ENCODE results near the gene ARSA.

The ARSA gene

DNA sequence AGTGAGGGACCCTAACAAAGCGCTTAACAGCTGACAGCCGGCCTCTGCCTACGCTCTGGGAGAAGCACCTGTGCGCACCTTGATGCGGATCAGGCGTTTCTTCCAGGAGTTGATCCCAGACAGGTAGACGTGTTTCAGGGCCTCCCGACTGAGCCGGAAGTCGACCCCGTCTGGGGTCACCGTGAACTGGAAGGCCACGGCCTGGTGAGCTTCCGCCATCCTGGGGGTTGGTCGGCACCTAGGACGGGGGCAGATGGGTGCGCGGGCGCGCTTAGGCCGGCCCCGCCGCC, 50.3 kb downstream of the ARSA start:
- H3K4me1 ChIP-seq: peaks cover 12 to 48% (median 27%) of the 10 kb centered on the region in 10 experiments
- no peaks in the 10 kb centered on the region for H3K27me3 ChIP-seq
- peaks cover 0 to 29% (median 3%) of the 10 kb centered on the region in 11 experiments; a peak in 9 of 22 replicates for H4K20me1 ChIP-seq
- H3K4me3 ChIP-seq: no peak overlapping the region
- H3K4me2 ChIP-seq: peak overlapping the region in 3 of 11 experiments; percentile 42 to 53 (median 51); a peak in 4 of 22 replicates
- no peak overlapping the region for H3K9ac ChIP-seq
- 0 out of 22 replicates have a peak overlapping the region, but pooled peaks of 1 of the 11 experiments have one; percentile 5 for H3K27ac ChIP-seq
- peaks cover 38 to 83% (median 68%) of the 10 kb centered on the region in 11 experiments for H3K36me3 ChIP-seq
- no peak for TF ChIP-seq Cebpa-rat (IDR thresholded peaks at IDR 0.05)
- no peaks in the 10 kb centered on the region for H3K9me3 ChIP-seq (replicated peaks in 1 of 11)

DNA sequence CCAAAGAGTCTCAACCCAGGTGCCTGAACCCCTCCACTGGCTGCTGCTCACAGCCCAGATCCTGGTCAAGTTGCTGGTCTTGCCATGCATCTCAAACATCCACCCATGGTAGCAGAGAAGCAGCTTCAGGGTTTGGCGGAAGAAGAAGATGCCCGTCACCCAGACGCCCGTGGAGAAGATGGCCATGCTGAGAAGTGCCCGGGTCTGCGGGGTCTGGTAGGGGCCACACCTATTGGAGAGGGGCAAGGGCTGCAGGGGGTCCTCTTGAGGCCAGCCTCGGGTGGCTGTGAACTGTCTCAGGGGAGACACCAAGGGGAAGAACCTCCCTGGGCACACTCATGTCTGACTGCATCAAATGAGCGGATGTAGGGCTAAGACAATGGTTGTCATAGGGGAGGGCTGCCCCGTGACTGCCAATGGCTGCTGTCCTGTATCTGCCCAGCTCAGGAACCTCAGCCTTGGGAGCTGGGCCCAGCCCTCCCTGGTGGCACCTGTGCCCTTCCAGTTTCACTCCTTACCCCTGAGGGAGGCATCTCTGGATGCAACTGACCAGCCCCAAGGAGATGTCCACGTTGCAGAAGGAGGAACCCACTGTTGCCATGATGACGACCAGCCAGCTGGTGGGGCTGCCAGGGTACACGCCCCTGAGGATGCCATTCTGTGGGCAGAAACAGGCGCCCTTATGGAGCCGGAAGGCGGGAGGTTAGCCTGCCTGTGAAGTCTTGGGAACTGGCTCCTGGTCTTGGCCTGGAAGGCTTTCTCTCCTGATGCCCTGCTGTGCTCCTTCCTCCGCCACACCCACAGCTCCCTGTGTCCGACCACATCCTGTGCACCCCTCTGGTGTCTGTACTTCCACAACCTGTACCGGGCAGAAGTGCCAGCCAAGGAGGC, 50.9 kb downstream of the ARSA start:
- H3K9ac ChIP-seq: no peak overlapping the region
- no peaks in the 10 kb centered on the region for H3K9me3 ChIP-seq (replicated peaks in 1 of 11)
- peaks cover 17 to 54% (median 30%) of the 10 kb centered on the region in 10 experiments for H3K4me1 ChIP-seq
- TF ChIP-seq Cebpa-rat (IDR thresholded peaks at IDR 0.05): no peak
- H3K36me3 ChIP-seq: peaks cover 41 to 89% (median 73%) of the 10 kb centered on the region in 11 experiments
- peak overlapping the region in 3 of 11 experiments; percentile 42 to 53 (median 51); a peak in 4 of 22 replicates for H3K4me2 ChIP-seq
- no peaks in the 10 kb centered on the region for H3K27me3 ChIP-seq
- 0 out of 22 replicates have a peak overlapping the region, but pooled peaks of 1 of the 11 experiments have one; percentile 5 for H3K27ac ChIP-seq
- no peak overlapping the region for H3K4me3 ChIP-seq
- peaks cover 0 to 35% (median 8%) of the 10 kb centered on the region in 11 experiments; a peak in 12 of 22 replicates for H4K20me1 ChIP-seq

DNA sequence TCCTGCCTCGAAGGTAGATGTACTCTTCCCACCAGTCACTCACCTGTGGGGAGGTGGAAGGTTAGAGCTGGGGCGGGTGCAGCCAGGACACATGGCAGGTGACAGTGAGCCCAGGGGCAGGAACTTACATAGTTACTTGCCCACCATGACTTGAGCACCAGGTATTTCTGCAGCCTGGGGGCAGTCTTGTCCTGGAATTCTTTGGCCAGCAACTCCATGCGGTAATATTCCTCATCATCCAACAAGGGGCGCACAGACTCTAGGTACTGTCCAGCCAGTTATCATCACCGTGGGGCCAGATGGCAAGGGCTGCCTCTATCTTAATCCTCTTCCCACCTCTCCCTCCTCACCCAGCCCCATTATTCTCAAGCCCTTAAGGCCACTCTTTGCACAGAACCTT, 51.9 kb downstream of the ARSA start:
- H3K9ac ChIP-seq: no peak overlapping the region
- H3K4me3 ChIP-seq: no peak overlapping the region
- TF ChIP-seq Cebpa-rat (IDR thresholded peaks at IDR 0.05): no peak
- H3K9me3 ChIP-seq (replicated peaks in 1 of 11): no peaks in the 10 kb centered on the region
- peaks cover 47 to 95% (median 80%) of the 10 kb centered on the region in 11 experiments for H3K36me3 ChIP-seq
- peaks cover 17 to 54% (median 30%) of the 10 kb centered on the region in 10 experiments for H3K4me1 ChIP-seq
- H4K20me1 ChIP-seq: peaks cover 0 to 44% (median 13%) of the 10 kb centered on the region in 11 experiments; a peak in 14 of 22 replicates
- H3K27ac ChIP-seq: no peak overlapping the region
- no peaks in the 10 kb centered on the region for H3K27me3 ChIP-seq
- no peak overlapping the region for H3K4me2 ChIP-seq

DNA sequence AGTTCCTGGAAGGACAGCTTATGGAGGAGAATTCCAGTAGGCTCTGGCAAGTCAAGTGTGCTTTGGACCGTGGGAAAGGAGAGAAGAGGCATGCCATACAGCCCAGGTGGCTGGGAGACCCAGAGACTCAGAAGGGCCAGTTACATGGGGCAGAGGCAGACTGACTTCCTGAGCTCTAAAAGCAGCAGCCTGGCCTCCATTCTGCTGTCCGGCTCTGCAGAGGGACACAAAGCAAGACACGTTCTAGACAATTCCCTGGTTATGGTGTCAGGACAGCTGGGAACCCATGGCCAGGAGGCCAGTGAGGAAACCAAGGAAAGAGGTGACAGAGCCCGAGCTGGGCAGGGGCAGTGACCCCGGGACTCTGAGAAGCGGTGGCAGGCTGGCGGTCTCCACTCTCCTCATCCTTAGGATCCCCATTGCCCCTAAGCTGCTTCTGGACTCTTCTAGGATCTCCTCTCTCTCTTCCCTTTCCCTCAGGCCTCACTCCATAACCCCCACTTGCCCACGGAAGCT, 52.5 kb downstream of the ARSA start:
- Histone ChIP-seq H3K9me3 (replicated peaks in 1 of 11) (no peaks in the 10 kb centered on the region), H3K4me2 (no peak overlapping the region), H3K36me3 (peaks cover 46 to 95% (median 84%) of the 10 kb centered on the region in 11 experiments)

More for the DNA sequence above, 52.5 kb downstream of the ARSA start:
- no peak overlapping the region for H3K27ac ChIP-seq
- no peak for TF ChIP-seq Cebpa-rat (IDR thresholded peaks at IDR 0.05)
- peaks cover 15 to 54% (median 31%) of the 10 kb centered on the region in 10 experiments; a peak in 19 of 20 replicates for H3K4me1 ChIP-seq
- no peak overlapping the region for H3K9ac ChIP-seq
- no peaks in the 10 kb centered on the region for H3K27me3 ChIP-seq
- H4K20me1 ChIP-seq: peaks cover 0 to 50% (median 18%) of the 10 kb centered on the region in 11 experiments; a peak in 15 of 22 replicates
- no peak overlapping the region for H3K4me3 ChIP-seq

Measured in BLaER1 treated with 17β-estradiol and CSF1 and Interleukin-3, amounts not matched to agents 10 nM and 100 nM (cell line).